Inflammatory macrophage (primary cell): Measurements from ENCODE around the gene CEP78.
A peak's percentile ranks its signal among the peaks of the same experiment; 100 is the strongest.
"Not testable (repeated sequence)": the region's sequence is repeated elsewhere in the genome, so short reads cannot be mapped to it uniquely, and the experiment has no call there.

Source experiments
- DNase-seq, 2 donors: peaks; one replicate each; pipeline ENCODE4 v3.0.0-alpha.2; 2020 to 2022
- total RNA-seq, 18 experiments: gene quantifications; one replicate each; lab custom pipeline; 2026; ENCODE audit warnings: mixed read lengths in 6 of 18, inconsistent platforms in 2 of 18; lab: John Stamatoyannopoulos, UW

CEP78 gene
- 5.8 to 45.2 (median 30.2) reads per million in 18 experiments for total RNA-seq

- peak; percentile 90 to 94 for DNase-seq
Observed at GRCh38 chr9:78235762-78236550, at the start of gene CEP78. CEP78 (plus strand) TSS chr9:78236075; CDS start chr9:78236351, 276 bp downstream.

DNA sequence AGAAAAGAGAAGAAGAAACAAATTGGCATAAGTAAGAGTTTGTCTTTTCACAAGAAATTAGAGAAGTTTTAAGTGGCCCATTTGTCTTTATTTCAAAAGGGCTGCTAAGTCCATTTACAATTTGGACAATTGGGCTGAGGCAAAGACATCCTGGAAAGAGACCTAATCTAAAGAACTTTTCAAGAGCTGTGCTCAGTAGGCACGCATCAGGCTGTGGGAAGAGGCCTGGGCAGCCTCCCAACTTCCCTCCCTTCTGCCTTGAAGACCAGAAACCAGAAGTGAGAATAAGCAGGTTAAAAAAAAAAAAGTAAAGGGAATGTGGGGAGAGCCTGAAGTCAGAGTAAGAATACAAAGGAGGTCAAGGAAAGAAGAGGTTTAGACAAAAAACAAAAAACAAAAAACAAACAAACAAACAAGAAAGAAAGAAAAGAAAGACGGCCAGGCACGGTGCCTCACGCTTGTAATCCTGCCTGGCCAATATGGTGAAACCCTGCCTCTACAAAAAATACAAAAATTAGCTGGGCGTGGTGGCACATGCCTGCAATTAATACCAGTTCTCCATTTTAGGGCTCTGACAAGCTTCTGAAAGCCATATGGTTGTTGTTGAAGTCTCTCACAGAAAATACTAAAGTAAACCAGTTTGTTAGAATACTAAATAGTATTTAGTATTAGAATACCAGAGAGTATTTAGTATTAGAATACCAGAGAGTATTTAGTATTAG, 48.0 kb upstream of the CEP78 start:
- peak; percentile 58 to 62 for DNase-seq

DNA sequence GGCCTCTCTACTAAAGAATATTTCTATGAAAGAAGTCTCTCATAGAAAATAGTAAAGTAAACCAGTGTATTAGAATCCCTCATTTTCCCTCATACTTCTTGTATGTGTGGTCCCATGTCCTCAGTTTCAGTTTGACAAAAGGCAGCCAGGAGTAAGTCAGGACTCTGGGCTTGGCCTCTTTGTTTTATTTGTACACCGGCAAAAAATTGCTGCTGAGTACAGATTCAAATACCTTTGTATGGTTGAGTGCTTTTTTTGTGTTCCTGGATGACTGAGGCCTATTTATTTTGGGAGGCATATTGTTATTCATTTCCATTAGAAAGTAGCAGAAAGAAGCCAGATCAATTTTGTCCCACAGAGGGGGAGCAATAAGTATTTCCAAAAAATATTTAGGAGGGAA, 47.3 kb upstream of the CEP78 start:
- DNase-seq, result no peak

DNA sequence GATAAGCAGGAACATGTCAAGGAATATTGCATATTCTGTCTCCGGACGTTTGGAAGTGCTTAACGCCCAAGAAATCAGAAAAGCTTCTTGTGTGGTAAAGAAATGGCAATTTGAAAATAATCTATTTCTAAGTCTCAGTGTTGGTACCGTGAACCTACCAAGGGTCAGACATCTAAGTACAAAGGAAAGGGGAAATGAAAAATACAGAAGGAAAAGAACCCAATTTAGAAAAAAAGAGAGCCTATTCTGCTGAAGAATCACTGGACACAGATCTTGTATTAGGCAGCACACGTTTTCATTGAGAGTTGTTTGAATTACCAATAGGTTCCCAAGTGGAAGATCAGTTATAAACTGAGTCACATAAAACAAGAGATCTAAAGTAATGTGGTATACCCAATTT, 46.9 kb upstream of the CEP78 start:
- DNase-seq, result peak in 1 of 2 donors; percentile 57

DNA sequence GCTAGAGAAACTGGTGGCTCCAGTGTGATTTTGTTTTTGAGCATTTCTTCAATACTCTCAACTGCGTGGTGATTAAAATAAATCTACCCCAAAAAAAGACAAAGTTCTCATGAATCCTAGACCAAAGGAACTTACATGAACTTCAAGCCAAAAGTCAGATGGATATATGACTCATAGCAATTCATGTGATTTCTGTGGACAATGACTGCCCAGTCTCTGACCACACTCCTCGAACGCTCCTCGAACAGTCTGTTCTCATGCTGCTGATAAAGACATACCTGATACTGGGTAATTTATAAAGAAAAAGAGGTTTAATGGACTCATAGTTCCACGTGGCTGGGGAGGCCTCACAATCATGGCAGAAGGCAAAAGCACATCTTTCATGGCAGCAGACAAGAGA, 46.4 kb upstream of the CEP78 start:
- DNase-seq, result peak; percentile 69 to 75

GRCh38 chr9:78191931-78192330, 43.9 kb upstream of the CEP78 start:
- DNase-seq, result no peak

DNA sequence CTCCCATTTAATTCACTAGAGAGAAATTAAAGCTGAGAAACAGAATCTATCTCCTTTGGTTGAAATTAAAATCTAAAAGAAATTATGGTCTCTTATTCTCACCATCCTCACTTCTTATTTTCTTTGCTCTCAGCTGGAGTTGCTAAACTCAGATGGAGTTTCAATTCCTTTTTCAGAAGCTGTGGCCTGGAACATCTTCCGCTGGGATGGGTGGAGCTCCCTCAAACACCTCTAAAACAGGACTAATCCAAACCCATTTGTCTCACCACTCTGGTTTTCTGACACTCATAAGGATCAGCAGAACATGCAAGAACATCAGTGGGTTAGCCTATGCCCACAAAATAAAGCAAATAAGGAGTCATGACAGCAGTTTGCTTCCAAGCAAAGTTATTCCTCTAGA, 39.6 kb upstream of the CEP78 start:
- peak; percentile 40 to 51 for DNase-seq

GRCh38 chr9:78201158-78201777, 34.6 kb upstream of the CEP78 start:
- peak; percentile 47 to 48 for DNase-seq

DNA sequence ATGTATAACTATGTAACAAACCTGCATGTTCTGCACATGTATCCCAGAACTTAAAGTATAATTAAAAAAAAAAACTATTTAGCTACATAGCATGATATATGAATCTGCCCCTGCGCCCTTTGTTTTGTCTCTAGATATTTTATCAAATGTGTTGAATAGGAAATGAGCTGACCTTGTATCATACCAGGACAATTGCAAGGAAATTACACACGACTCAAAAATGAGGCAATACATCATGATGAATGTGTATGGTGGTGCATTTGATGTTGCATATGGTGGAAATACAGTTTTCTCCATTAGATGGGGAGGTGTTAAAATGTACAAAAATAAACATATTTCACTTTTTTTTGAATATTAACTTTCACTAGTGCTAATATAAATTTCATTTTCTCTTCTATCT, 28.6 kb upstream of the CEP78 start:
- DNase-seq, result no peak

- DNase-seq, result no peak
Observed at GRCh38 chr9:78207901-78208300, 28.0 kb upstream of the CEP78 start.

DNA sequence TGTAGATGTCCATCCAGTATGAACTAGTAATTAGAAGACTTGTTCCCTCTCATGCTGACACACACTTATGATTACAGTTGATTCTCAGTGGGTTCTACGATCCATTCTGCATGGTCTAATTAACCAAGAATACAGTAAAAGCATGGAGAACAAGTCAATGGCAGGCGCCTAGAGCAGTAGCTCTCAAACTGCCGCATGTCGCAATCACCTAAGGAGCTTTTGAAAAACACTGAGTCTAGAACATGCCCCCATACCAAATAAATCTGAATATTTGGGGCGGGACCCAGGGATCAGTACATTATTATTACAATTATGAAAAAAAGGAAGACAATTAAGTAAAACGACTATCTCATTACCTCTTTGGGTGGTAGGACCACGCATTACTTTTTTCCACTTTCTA, 26.7 kb upstream of the CEP78 start:
- no peak for DNase-seq

DNA sequence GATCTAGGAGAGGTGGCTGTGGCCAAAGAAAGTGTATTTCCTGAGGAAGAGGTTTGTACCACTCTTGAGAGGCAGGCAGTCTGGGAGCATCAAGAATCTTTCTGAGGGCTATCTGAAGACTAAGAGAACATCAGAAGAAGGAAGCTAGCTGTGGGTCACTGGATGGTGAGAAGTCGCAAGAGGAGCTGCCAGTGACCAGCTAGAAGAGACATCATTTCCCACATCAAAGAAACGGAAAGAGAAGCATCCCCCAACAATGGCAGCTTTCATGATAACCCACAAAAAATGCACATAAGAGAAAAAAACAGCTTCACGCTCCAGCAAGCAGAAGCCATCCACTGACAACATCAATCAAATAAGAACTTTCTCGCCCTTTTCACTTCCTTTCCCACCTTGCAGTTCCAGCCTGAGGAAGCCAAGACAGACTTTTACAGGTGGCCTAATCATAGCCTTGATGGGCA, 25.0 kb upstream of the CEP78 start:
- no peak for DNase-seq

GRCh38 chr9:78212868-78213267, 23.0 kb upstream of the CEP78 start:
- no peak for DNase-seq

- DNase-seq, result peak; percentile 27 to 63
Observed at GRCh38 chr9:78213712-78214111, 22.2 kb upstream of the CEP78 start.

DNA sequence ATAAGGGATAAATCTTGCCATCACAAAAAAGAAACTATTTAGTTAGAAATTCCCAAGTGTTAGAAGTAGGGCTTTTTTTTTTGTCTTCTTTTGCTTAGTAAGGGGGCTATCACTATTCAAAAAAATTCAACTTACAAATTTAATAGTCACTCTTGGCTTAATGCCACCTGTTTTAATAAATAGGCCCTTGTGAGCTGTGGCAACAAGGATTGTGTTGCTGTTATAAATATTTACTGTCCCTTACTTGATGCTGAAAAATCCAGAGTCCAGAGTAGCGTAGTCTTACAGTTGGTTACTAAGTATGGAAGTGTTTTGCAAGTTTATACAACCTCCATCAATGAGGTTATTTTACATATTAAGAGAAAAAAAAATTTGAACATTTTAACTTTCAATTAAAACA, 21.4 kb upstream of the CEP78 start:
- DNase-seq, result no peak

- no peak for DNase-seq
Observed at GRCh38 chr9:78215706-78216105, 20.2 kb upstream of the CEP78 start.

- DNase-seq, result no peak
Observed at GRCh38 chr9:78218890-78219289, 17.0 kb upstream of the CEP78 start.

- DNase-seq, result no peak
Observed at GRCh38 chr9:78221425-78221824, 14.4 kb upstream of the CEP78 start.

GRCh38 chr9:78221841-78222240, 14.0 kb upstream of the CEP78 start:
- not testable (repeated sequence) for DNase-seq

GRCh38 chr9:78230761-78231160, 5.1 kb upstream of the CEP78 start:
- no peak for DNase-seq

DNA sequence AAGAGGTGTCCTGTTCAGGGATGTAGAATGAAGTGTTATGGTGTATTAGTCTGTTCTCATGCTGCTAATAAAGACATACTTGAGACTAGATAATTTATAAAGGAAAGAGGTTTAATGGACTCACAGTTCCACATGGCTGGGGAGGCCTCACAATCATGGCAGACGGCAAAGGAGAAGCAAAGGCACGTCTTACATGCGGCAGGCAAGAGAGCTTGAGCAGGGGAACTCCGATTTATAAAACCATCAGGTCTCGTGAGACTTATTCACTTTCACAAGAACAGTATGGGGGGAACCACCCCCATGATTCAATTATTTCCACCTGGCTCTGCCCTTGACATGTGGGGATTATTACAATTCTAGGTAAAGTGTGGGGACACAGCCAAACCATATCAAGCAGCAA, 3.4 kb upstream of the CEP78 start:
- DNase-seq, result not testable (repeated sequence)

DNA sequence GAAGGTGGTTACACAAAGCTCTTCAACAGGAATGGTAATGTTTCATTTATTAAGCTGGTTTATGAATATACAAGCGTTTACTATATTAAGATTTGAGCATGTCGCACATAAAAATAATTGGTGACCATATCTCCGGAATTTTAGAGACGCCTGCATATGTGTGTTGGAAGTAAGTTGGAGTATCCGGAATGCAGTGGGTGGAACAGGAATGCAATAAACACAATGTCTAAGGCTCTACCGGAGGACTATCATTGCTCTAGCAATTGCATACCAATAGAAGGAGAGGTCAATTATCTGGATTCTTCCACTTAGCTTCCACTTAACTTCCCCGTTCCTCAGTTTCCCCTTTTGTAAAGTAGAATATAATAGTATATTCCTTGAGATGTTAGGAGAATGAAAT, 1.1 kb upstream of the CEP78 start:
- no peak for DNase-seq

GRCh38 chr9:78235256-78235761, 566 bp upstream of the CEP78 start:
- no peak for DNase-seq
